Neural progenitor cell (in vitro differentiated cells): ENCODE data around the gene EPHB1. TPM values are rescaled to one million over a fixed set of nuclear protein-coding genes. Genes with fewer than 3 reads are reported as not detected.

Experiments
- DNase-seq: peaks from one replicate; pipeline ENCODE4 v3.0.0-alpha.2; 2016; ENCODE audit warnings: low spot score
- H2AFZ ChIP-seq: fragments of 200-600 bp; sonication (generic); replicated peaks from 2 replicates; pipeline ENCODE4 v1.6.1; 2016; ENCODE audit warnings: antibody characterized with exemption
- H3F3A ChIP-seq: fragments of 200-600 bp; sonication (generic); 2 replicates; pipeline ENCODE4 v1.6.1; 2016; ENCODE audit warnings: antibody characterized with exemption, low read depth
- H3K27ac ChIP-seq: fragments of 200-600 bp; sonication (generic); 2 replicates; pipeline ENCODE4 v1.5.1; 2016; ENCODE audit warnings: mild to moderate bottlenecking
- H3K27me3 ChIP-seq: fragments of 200-600 bp; sonication (generic); 2 replicates; pipeline ENCODE4 v1.6.1; 2016; ENCODE audit warnings: mild to moderate bottlenecking, moderate library complexity
- H3K36me3 ChIP-seq: fragments of 200-600 bp; sonication (generic); 2 replicates; pipeline ENCODE4 v1.5.1; 2016
- H3K4me1 ChIP-seq: fragments of 200-600 bp; sonication (generic); 2 replicates; pipeline ENCODE4 v1.6.1; 2016; ENCODE audit warnings: mixed run types
- H3K4me2 ChIP-seq: fragments of 200-600 bp; sonication (generic); 2 replicates; pipeline ENCODE4 v1.6.1; 2016
- H3K4me3 ChIP-seq: fragments of 200-600 bp; sonication (generic); 2 replicates; pipeline ENCODE4 v1.5.1; 2016
- H3K79me2 ChIP-seq: fragments of 200-600 bp; sonication (generic); 2 replicates; pipeline ENCODE4 v1.6.1; 2016; ENCODE audit warnings: low read depth
- H3K9ac ChIP-seq: fragments of 200-600 bp; sonication (generic); 2 replicates; pipeline ENCODE4 v1.6.1; 2016
- H3K9me3 ChIP-seq: fragments of 200-600 bp; sonication (generic); 2 replicates; pipeline ENCODE4 v1.5.1; 2016; ENCODE audit warnings: low read depth
- H4K20me1 ChIP-seq: fragments of 200-600 bp; sonication (generic); 2 replicates; pipeline ENCODE4 v1.6.1; 2016; ENCODE audit warnings: low read depth
- H3K27ac Mint-ChIP-seq: 3 replicates; pipeline ENCODE4 v1.8.0; 2021; ENCODE audit warnings: mixed read lengths
- H3K27me3 Mint-ChIP-seq: 2 replicates; pipeline ENCODE4 v1.8.0; 2022; ENCODE audit warnings: low read depth, mild to moderate bottlenecking, inconsistent platforms, moderate library complexity, mixed read lengths; ENCODE audit not compliant: insufficient read depth
- H3K36me3 Mint-ChIP-seq: 3 replicates; pipeline ENCODE4 v1.8.0; 2021; ENCODE audit warnings: mixed read lengths
- H3K4me1 Mint-ChIP-seq: 3 replicates; pipeline ENCODE4 v1.8.0; 2021; ENCODE audit warnings: mixed read lengths
- H3K4me3 Mint-ChIP-seq: 3 replicates; pipeline ENCODE4 v1.8.0; 2021; ENCODE audit warnings: mild to moderate bottlenecking, moderate library complexity, mixed read lengths
- H3K9me3 Mint-ChIP-seq: 3 replicates; pipeline ENCODE4 v1.8.0; 2020; ENCODE audit warnings: mixed read lengths
- EZH2 ChIP-seq: fragments of 200-600 bp; sonication (generic); IDR thresholded peaks from 2 replicates; pipeline ENCODE4 v1.6.1; 2017; ENCODE audit warnings: antibody characterized with exemption, mild to moderate bottlenecking, moderate library complexity
- EZH2phosphoT487 ChIP-seq: fragments of 200-600 bp; sonication (generic); IDR thresholded peaks from 2 replicates; pipeline ENCODE4 v1.6.1; 2017; ENCODE audit warnings: antibody characterized with exemption
- total RNA-seq: library from RNA; depleted of rRNA; stranded (reverse); fragments of >200 nt; gene quantifications from 2 replicates; pipeline ENCODE4 v1.2.3, GENCODE V29; 2015; ENCODE audit warnings: low replicate concordance
- TF ChIP-seq, protein P1 (sequence below): fragments of 200-600 bp; sonication (generic); IDR thresholded peaks from 2 replicates; pipeline ENCODE4 v1.5.1; 2017; ENCODE audit warnings: antibody characterized with exemption, mild to moderate bottlenecking

Gene EPHB1
- total RNA-seq, 1 donor from 2014 or later = 9.1 TPM

DNA sequence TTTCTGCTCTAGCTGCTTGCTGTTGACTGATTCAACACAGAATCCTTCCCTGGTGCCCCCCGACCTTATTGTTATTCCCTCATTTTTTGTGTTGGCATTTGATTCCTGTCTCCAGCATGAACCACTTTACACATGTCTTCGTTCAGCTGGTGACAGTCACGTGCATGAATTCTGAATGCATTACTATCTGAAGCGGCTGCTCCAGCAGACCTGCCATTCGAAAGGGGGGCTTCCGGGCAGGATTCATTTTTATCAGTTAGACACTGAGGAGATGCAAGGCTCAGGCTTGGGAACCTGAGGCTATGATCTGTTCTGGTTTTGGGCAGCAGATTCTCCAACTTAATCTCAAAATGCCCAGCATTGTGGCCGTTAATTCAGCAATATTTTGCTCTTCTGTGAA is 336.2 kb downstream of the EPHB1 start:
- Mint-ChIP-seq H3K27ac (no peak overlapping the region), H3K9me3 (no peaks in the 10 kb centered on the region), H3K4me3 (no peak overlapping the region), H3K4me1 (peaks cover 13% of the 10 kb centered on the region), H3K27me3 (no peaks in the 10 kb centered on the region), H3K36me3 (no peaks in the 10 kb centered on the region)
- H3K4me3 ChIP-seq = no peak overlapping the region
- H3K27ac ChIP-seq = no peak overlapping the region
- no peaks in the 10 kb centered on the region for H3F3A ChIP-seq
- H3K36me3 ChIP-seq = no peaks in the 10 kb centered on the region
- no peaks in the 10 kb centered on the region for H3K9me3 ChIP-seq
- no peak overlapping the region for H3K9ac ChIP-seq
- H3K27me3 ChIP-seq = no peaks in the 10 kb centered on the region
- H3K4me1 ChIP-seq = no peaks in the 10 kb centered on the region
- H3K4me2 ChIP-seq = no peak overlapping the region
- no peak overlapping the region for H2AFZ ChIP-seq
- DNase-seq = no peak
- TF ChIP-seq EZH2 (no peak), EZH2phosphoT487 (no peak)
- TF ChIP-seq, protein P1, sequence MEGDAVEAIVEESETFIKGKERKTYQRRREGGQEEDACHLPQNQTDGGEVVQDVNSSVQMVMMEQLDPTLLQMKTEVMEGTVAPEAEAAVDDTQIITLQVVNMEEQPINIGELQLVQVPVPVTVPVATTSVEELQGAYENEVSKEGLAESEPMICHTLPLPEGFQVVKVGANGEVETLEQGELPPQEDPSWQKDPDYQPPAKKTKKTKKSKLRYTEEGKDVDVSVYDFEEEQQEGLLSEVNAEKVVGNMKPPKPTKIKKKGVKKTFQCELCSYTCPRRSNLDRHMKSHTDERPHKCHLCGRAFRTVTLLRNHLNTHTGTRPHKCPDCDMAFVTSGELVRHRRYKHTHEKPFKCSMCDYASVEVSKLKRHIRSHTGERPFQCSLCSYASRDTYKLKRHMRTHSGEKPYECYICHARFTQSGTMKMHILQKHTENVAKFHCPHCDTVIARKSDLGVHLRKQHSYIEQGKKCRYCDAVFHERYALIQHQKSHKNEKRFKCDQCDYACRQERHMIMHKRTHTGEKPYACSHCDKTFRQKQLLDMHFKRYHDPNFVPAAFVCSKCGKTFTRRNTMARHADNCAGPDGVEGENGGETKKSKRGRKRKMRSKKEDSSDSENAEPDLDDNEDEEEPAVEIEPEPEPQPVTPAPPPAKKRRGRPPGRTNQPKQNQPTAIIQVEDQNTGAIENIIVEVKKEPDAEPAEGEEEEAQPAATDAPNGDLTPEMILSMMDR = no peak
- H3K79me2 ChIP-seq = no peaks in the 10 kb centered on the region
- H4K20me1 ChIP-seq = peaks cover under 1% of the 10 kb centered on the region

DNA sequence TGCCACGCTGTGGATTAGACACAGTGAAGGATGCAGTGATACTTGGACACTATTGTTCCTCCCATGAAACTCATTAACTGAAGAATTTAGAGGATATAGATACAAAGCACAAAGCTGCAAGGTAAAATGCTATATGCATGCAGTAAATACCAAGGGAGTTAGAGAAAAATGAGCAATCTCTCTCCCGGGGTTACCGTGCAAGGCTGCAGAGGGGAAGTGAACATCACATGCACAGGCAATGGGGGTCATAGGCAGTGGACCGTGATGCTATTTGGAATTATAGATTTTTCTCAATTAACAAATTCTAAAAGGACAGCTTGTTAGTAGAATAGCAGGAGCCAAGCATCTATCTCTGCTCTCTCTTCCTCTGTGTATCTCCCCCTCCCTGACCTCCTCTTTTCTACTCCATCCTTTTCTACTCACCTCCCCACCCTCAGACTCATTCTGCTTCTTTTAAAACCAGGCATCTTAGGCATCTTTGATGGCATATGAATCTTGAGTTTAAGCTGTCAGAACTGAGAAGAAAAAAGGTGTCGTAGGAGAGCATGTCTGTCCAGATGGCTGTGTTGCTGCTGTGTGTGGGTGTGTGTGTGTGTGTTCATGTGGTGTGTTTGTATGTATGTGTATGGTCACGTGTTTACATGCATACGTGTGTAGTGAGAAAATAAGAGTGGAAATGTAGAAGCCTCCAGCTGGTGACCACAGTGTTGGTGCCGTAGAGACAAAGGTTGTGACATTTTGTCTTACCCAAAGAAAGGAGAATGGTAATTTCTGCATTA is 339.0 kb downstream of the EPHB1 start:
- no peaks in the 10 kb centered on the region for H3K9me3 ChIP-seq
- H3K4me2 ChIP-seq = no peak overlapping the region
- H3K27me3 Mint-ChIP-seq = peaks cover 2% of the 10 kb centered on the region
- no peak for DNase-seq
- no peak for TF ChIP-seq EZH2
- TF ChIP-seq, protein P1 = no peak
- no peak for TF ChIP-seq EZH2phosphoT487
- H3K4me3 Mint-ChIP-seq = no peak overlapping the region
- no peaks in the 10 kb centered on the region for H3K79me2 ChIP-seq
- H2AFZ ChIP-seq = no peak overlapping the region
- no peaks in the 10 kb centered on the region for H3K9me3 Mint-ChIP-seq
- no peak overlapping the region for H3K4me3 ChIP-seq
- no peaks in the 10 kb centered on the region for H3K4me1 ChIP-seq
- H3K36me3 Mint-ChIP-seq = no peaks in the 10 kb centered on the region
- H3F3A ChIP-seq = no peaks in the 10 kb centered on the region
- H3K4me1 Mint-ChIP-seq = no peaks in the 10 kb centered on the region
- no peaks in the 10 kb centered on the region for H3K27me3 ChIP-seq
- H3K36me3 ChIP-seq = no peaks in the 10 kb centered on the region
- no peak overlapping the region for H3K9ac ChIP-seq
- H3K27ac Mint-ChIP-seq = no peak overlapping the region
- no peaks in the 10 kb centered on the region for H4K20me1 ChIP-seq
- no peak overlapping the region for H3K27ac ChIP-seq

DNA sequence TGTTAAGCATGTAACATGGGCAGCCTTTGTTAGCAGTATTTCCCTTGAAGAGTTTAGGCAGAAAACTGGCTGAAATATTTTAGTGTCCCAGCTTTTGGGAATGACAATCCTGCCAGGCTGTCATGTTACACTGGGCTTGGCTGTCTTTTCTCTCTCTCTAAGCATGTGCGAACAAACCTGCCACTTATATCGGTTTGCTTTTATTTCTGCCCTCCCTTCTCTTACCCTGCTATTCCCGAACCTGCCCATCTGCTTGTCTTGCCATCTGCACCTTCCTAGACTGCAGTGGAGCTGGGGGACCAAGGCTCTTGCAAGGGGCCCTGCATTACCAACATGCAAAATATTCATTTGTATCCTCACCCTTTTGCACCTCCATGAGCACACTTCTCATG is 339.6 kb downstream of the EPHB1 start:
- Mint-ChIP-seq H3K4me3 (no peak overlapping the region), H3K4me1 (no peaks in the 10 kb centered on the region), H3K9me3 (no peaks in the 10 kb centered on the region), H3K27ac (no peak overlapping the region), H3K27me3 (peaks cover 2% of the 10 kb centered on the region), H3K36me3 (no peaks in the 10 kb centered on the region)
- Histone ChIP-seq H3K9ac (no peak overlapping the region), H3K9me3 (no peaks in the 10 kb centered on the region), H4K20me1 (no peaks in the 10 kb centered on the region), H3K36me3 (no peaks in the 10 kb centered on the region), H3K4me1 (no peaks in the 10 kb centered on the region), H3K27me3 (no peaks in the 10 kb centered on the region), H2AFZ (no peak overlapping the region), H3K79me2 (no peaks in the 10 kb centered on the region), H3K4me2 (no peak overlapping the region), H3K27ac (no peak overlapping the region), H3K4me3 (no peak overlapping the region), H3F3A (no peaks in the 10 kb centered on the region)
- no peak for DNase-seq
- TF ChIP-seq EZH2 (no peak), EZH2phosphoT487 (no peak)
- TF ChIP-seq, protein P1 = no peak
